GM13976 (cell line): ENCODE results near the gene AKR1B15.

Experiments
- DNase-seq: peaks from one replicate; pipeline ENCODE4 v3.0.0; 2012; ENCODE audit warnings: low spot score
- in situ Hi-C: fragments of 300-500 bp; cut with MboI; formaldehyde crosslinking; loops from one replicate; pipeline ENCODE4 v1.12.0; 2022; ENCODE audit warnings: low sequenced_read_pairs, mixed read lengths, inconsistent platforms; ENCODE audit not compliant: unreplicated experiment
- TF ChIP-seq, protein P1 (sequence below): IDR thresholded peaks from 2 replicates; pipeline ENCODE4 v1.5.1; 2012; ENCODE audit warnings: borderline replicate concordance, mild to moderate bottlenecking; ENCODE audit not compliant: insufficient read depth; ENCODE audit errors: extremely low read depth, missing control alignments, control extremely low read depth

AKR1B15 gene

DNA sequence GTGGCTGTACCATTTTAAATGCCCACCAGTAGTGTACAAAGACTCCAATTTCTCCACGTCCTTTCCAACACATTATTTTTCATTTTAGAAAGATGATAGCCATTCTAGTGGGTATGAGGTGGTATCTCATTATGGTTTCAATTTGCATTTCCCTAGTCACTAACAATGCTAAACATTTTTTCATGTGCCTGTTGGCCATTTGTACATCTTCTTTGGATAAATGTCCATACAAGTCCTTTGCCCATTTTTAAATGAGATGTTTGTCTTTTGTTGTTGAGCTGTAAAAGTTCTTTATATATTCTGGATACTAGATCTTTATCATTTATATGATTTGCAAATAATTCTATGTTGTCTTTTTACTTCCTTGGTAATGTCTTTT lies 78.9 kb downstream of the AKR1B15 start:
- TF ChIP-seq, protein P1, sequence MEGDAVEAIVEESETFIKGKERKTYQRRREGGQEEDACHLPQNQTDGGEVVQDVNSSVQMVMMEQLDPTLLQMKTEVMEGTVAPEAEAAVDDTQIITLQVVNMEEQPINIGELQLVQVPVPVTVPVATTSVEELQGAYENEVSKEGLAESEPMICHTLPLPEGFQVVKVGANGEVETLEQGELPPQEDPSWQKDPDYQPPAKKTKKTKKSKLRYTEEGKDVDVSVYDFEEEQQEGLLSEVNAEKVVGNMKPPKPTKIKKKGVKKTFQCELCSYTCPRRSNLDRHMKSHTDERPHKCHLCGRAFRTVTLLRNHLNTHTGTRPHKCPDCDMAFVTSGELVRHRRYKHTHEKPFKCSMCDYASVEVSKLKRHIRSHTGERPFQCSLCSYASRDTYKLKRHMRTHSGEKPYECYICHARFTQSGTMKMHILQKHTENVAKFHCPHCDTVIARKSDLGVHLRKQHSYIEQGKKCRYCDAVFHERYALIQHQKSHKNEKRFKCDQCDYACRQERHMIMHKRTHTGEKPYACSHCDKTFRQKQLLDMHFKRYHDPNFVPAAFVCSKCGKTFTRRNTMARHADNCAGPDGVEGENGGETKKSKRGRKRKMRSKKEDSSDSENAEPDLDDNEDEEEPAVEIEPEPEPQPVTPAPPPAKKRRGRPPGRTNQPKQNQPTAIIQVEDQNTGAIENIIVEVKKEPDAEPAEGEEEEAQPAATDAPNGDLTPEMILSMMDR = no peak
- in situ Hi-C loops = no loop called here
- DNase-seq = no peak

DNA sequence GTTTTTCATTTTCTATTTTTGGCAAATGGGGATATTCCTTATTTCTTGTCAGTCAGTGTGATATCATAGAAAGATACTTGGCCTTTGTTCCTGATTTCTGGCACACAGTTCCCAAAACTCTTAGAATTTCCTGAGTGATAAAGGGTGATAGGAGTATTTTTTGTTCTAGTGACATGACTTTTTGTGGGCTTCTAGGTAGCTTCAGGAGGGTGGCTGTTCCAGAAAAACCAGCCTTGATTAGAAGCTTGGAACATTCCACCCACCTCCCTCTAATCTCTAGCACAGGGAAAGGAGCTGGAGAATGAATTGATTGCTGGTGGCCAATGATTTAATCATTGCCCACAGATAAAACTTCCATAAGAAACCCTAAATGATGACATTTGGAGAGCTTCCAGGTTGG lies 80.5 kb downstream of the AKR1B15 start:
- TF ChIP-seq, protein P1 = no peak
- in situ Hi-C loops = no loop called here
- DNase-seq = no peak
